Astrocyte of the cerebellum (primary cell): ENCODE measurements around the gene SLAMF9.

Experiments
- DNase-seq: peaks from one replicate; pipeline ENCODE4 v3.0.0-alpha.2; 2011; ENCODE audit warnings: low read depth
- H3K4me3 ChIP-seq: 2 replicates; pipeline ENCODE4 v1.5.1; 2011; ENCODE audit warnings: mild to moderate bottlenecking, low read depth, low read length, moderate library complexity
- CTCF ChIP-seq: IDR thresholded peaks from 2 replicates; pipeline ENCODE4 v1.5.1; 2012; ENCODE audit warnings: low read length, low read depth, moderate library complexity, mild to moderate bottlenecking; ENCODE audit errors: missing control alignments
- in situ Hi-C: cut with HindIII; loops from 2 replicates; pipeline ENCODE4 v1.10.0; 2017; ENCODE audit warnings: low sequenced_read_pairs

SLAMF9 gene

DNA sequence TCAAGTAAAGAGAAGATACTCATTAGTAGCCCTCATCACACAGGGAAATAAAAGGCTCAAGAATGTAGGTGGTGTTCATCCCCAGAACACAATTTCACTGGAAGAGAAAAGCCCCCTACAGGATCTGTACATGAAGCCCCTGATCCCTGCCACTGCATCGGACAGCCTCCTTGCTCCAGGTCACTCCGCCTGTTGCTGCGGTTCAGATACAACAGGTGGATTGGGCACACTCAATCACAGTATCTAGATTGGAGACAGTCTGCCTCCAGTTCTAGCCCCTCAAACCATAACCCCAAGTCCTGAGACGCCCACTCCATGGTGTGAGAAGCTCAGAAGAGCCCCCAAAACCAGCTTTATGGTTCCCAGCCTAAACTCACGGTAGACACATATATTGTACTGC, 1.1 kb downstream of the SLAMF9 start:
- DNase-seq = no peak
- no peak for TF ChIP-seq CTCF
- in situ Hi-C loops = no loop called here
- no peak overlapping the region for H3K4me3 ChIP-seq

DNA sequence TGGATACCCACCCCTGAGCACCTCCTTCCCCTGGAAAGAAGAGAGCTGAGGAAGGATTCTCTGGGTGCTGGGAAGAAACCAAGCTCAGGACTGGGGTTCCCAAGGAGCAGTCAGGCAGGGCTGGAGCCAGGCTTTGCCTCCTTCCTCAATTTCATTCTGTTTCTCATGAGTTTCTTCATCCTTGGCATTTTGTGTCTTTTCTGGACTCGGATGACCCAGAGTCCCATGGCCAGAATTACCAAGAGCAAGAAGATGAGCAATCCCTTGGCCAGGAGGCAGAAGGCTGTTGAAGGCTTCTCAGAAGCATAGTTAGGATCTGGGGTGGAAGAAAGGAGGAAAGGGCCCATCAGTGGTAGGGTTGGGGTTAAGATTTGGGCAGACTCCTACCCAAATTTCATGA, 2.5 kb downstream of the SLAMF9 start:
- no peak for TF ChIP-seq CTCF
- no peak overlapping the region for H3K4me3 ChIP-seq
- DNase-seq = no peak
- in situ Hi-C loops = no loop called here

DNA sequence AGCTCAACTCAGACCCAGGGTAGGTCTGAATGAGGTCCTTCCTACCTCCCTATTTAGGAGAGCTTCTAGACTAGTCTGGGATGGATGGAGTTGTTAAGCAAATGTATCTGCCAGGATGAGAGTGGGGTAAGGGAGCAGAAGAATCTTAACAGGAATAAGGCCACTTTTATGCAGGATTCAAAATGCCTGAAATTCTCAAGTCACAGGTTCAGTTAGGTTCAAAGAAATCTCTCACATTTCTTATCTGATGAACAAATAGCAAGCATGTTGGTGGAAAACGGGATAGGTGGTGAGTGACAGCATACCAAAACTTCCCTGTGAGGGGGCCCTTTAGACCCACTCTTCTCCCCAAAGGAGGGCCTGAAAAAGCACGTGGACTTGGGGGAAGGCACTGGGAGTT, 3.0 kb downstream of the SLAMF9 start:
- no peak overlapping the region for H3K4me3 ChIP-seq
- in situ Hi-C loops = no loop called here
- TF ChIP-seq CTCF = no peak
- DNase-seq = no peak

DNA sequence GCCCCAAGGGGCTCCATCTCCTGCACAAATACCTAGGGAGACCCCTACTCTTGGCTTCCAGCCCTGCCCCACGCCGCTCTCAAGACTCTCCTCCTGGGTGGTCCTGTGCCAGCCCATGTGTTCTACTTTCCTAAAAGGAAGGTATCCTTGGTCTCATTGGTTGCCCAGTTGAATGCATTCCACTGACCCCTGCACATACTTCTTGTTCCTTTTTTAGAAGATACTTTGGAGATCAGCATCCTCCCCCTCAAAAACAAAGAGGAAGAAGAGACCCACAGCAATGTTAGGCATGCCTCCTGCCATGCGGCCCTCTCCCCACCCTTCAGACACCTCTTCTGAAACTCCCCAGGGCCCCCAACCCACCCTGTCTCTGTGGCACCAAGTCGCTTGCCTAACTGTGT, 4.1 kb downstream of the SLAMF9 start:
- DNase-seq = no peak
- H3K4me3 ChIP-seq = no peak overlapping the region
- TF ChIP-seq CTCF = no peak
- in situ Hi-C loops = loop anchor here (5.0 kb wide), 1 partner anchor 32 kb away; no protein-coding TSS in a partner anchor

GRCh38 chr1:159949123-159949522, 4.9 kb downstream of the SLAMF9 start:
- in situ Hi-C loops = loop anchor here (5.0 kb wide), 1 partner anchor 33 kb away; no protein-coding TSS in a partner anchor
- no peak for TF ChIP-seq CTCF

DNA sequence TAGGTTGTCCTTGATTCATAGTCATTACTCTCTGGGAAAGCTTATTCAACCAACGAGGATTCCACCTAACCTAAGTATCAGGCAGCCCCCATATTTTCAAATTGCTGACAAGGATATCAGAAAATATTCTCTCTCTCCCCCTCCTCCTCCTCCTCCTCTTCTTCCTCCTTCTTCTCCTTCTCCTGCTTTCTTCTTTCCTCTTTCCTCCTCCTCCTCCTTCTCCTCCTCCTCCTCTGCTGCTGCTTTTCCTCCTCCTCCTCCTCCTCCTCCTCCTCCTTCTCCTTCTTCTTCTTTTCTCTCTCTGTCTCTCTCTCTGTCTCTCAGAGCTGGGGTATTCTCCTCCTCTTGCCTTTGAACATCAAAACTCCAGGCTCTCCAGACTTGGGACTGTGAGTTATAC, 6.1 kb downstream of the SLAMF9 start:
- H3K4me3 ChIP-seq = no peak overlapping the region
- DNase-seq = no peak
- TF ChIP-seq CTCF = no peak
- in situ Hi-C loops = loop anchor here (5.0 kb wide), 1 partner anchor 34 kb away; no protein-coding TSS in a partner anchor

More at GRCh38 chr1:159949123-159949522, 4.9 kb downstream of the SLAMF9 start:
- DNase-seq = no peak
- H3K4me3 ChIP-seq = no peak overlapping the region
